Endodermal cell (in vitro differentiated cells): ENCODE measurements around the gene PACRG. TPM values are rescaled to one million over a fixed set of nuclear protein-coding genes. Genes with fewer than 3 reads are reported as not detected.
"Not testable (repeated sequence)": the region's sequence is repeated elsewhere in the genome, so short reads cannot be mapped to it uniquely, and the experiment has no call there.

ENCODE experiments used
- DNase-seq: peaks from one replicate; pipeline ENCODE4 v3.0.0-alpha.2; 2017
- H3K27ac ChIP-seq: 2 replicates; pipeline ENCODE4 v1.5.1; 2013; ENCODE audit warnings: mild to moderate bottlenecking, low read depth, low read length, moderate library complexity
- H3K27me3 ChIP-seq: 2 replicates; pipeline ENCODE4 v1.6.1; 2013; ENCODE audit warnings: mild to moderate bottlenecking, low read length, moderate library complexity; ENCODE audit not compliant: insufficient read depth, control insufficient read depth, poor library complexity, severe bottlenecking
- H3K36me3 ChIP-seq: 2 replicates; pipeline ENCODE4 v1.7.0; 2013; ENCODE audit warnings: mild to moderate bottlenecking, low read length, moderate library complexity; ENCODE audit not compliant: control insufficient read depth, insufficient read depth
- H3K4me1 ChIP-seq: one replicate; pipeline ENCODE4 v1.7.0; 2013; ENCODE audit warnings: low read length; ENCODE audit not compliant: control insufficient read depth, insufficient read depth
- H3K4me3 ChIP-seq: 2 replicates; pipeline ENCODE4 v1.5.1; 2013; ENCODE audit warnings: mild to moderate bottlenecking, low read length, moderate library complexity
- H3K9ac ChIP-seq: 2 replicates; pipeline ENCODE4 v1.6.1; 2013; ENCODE audit warnings: mild to moderate bottlenecking, low read length, moderate library complexity; ENCODE audit not compliant: poor library complexity, severe bottlenecking; ENCODE audit errors: extremely low read depth
- H3K9me3 ChIP-seq: 2 replicates; pipeline ENCODE4 v1.6.1; 2013; ENCODE audit warnings: mild to moderate bottlenecking, low read length, moderate library complexity; ENCODE audit not compliant: control insufficient read depth
- H3K27ac Mint-ChIP-seq: 2 replicates; pipeline ENCODE4 v1.8.0; 2020; ENCODE audit warnings: mixed read lengths
- H3K27me3 Mint-ChIP-seq: 2 replicates; pipeline ENCODE4 v1.8.0; 2021; ENCODE audit warnings: mild to moderate bottlenecking, mixed read lengths; ENCODE audit not compliant: insufficient read depth
- H3K36me3 Mint-ChIP-seq: 2 replicates; pipeline ENCODE4 v1.8.0; 2020; ENCODE audit warnings: low read depth, mixed read lengths
- H3K4me1 Mint-ChIP-seq: 2 replicates; pipeline ENCODE4 v1.8.0; 2020; ENCODE audit warnings: mixed read lengths
- H3K4me3 Mint-ChIP-seq: 2 replicates; pipeline ENCODE4 v1.8.0; 2020; ENCODE audit warnings: mild to moderate bottlenecking, moderate library complexity, mixed read lengths
- H3K9me3 Mint-ChIP-seq: 2 replicates; pipeline ENCODE4 v1.8.0; 2020; ENCODE audit warnings: mild to moderate bottlenecking, mixed read lengths
- WGBS, 2 experiments: methylation state at CpG; one replicate each; pipeline versions ENCODE4 v1.1.5 to v1.1.7; 2013; ENCODE audit warnings: missing lambda C conversion rate in 2 of 2, mixed read lengths in 1 of 2; ENCODE audit not compliant: insufficient coverage in 1 of 2, insufficient read length in 1 of 2; 5-methylcytosine and 5-hydroxymethylcytosine counted together
- total RNA-seq, 2 donors: library from RNA; stranded (reverse); fragmentation: NEBNext Ultra II Directional in 1 of 2; extraction: Animal tissue kit (Norgen Biotek cat#: 25700) in 1 of 2; gene quantifications; 2 replicates in 1 of 2; 3 replicates in 1 of 2; pipeline ENCODE4 v1.2.1, GENCODE V29; 2021
- TF ChIP-seq, protein P1 (sequence below): fragments of 200-600 bp; sonication (generic); conservative IDR thresholded peaks from 2 replicates; pipeline ENCODE4 v1.5.0; 2021; ENCODE audit warnings: antibody characterized with exemption, mild to moderate bottlenecking

The PACRG gene
- total RNA-seq, 2 donors from 2014 or later = 0.42 to 0.44 TPM

DNA sequence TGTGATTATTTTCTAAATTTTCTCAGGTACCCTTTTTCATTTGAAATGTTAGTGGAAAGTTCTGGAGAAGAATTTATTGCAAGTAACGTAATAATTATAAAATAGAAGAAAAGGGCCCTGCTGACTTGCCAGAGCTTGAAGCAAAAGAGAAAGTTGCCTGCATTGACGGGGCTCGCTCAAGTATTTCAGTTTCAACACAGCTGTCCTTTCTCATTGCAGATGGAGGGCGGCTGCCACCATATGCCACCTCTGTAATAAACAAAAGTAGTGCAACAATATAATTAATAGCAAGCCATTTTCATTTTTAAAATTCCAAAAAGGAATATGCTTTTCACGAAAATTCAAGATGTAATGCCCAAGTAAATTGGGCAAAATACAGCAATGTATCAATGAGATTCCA is 246.2 kb downstream of the PACRG start:
- Mint-ChIP-seq H3K27ac (no peak overlapping the region), H3K4me1 (peaks cover 5% of the 10 kb centered on the region), H3K9me3 (no peaks in the 10 kb centered on the region), H3K4me3 (no peak overlapping the region), H3K27me3 (no peaks in the 10 kb centered on the region), H3K36me3 (no peaks in the 10 kb centered on the region)
- Histone ChIP-seq H3K36me3 (no peaks in the 10 kb centered on the region), H3K27ac (no peak overlapping the region), H3K4me3 (no peak overlapping the region), H3K27me3 (no peaks in the 10 kb centered on the region), H3K4me1 (no peaks in the 10 kb centered on the region), H3K9me3 (no peaks in the 10 kb centered on the region), H3K9ac (no peak overlapping the region)
- DNase-seq = no peak
- TF ChIP-seq, protein P1, sequence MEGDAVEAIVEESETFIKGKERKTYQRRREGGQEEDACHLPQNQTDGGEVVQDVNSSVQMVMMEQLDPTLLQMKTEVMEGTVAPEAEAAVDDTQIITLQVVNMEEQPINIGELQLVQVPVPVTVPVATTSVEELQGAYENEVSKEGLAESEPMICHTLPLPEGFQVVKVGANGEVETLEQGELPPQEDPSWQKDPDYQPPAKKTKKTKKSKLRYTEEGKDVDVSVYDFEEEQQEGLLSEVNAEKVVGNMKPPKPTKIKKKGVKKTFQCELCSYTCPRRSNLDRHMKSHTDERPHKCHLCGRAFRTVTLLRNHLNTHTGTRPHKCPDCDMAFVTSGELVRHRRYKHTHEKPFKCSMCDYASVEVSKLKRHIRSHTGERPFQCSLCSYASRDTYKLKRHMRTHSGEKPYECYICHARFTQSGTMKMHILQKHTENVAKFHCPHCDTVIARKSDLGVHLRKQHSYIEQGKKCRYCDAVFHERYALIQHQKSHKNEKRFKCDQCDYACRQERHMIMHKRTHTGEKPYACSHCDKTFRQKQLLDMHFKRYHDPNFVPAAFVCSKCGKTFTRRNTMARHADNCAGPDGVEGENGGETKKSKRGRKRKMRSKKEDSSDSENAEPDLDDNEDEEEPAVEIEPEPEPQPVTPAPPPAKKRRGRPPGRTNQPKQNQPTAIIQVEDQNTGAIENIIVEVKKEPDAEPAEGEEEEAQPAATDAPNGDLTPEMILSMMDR = no peak
- WGBS, 2 experiments = 85 to 93% methylated on average over 2 to 5 of the region's 5 CpGs

DNA sequence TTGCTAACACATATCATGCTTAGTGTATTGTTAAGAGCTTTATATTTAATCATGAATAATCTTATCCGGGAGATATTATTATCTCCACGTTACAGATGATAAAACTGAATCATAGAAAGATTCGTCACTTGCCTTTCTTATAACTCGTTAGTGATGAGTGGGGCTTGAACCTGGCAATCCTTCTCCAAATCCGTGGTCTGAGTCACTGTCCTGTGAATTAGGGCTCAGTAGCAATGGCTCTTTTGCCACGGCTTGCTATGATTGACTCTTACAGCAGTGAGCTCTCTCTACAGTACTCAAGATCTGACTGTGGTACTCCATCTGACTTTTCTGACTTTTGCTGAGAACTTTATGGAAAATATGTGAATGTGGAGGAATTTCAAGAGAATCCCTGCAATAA is 246.9 kb downstream of the PACRG start:
- H3K4me3 Mint-ChIP-seq = no peak overlapping the region
- no peaks in the 10 kb centered on the region for H3K27me3 ChIP-seq
- H3K9ac ChIP-seq = no peak overlapping the region
- H3K27ac ChIP-seq = no peak overlapping the region
- H3K36me3 ChIP-seq = no peaks in the 10 kb centered on the region
- no peaks in the 10 kb centered on the region for H3K4me1 ChIP-seq
- H3K4me1 Mint-ChIP-seq = peaks cover 5% of the 10 kb centered on the region
- no peak for DNase-seq
- H3K27ac Mint-ChIP-seq = no peak overlapping the region
- no peaks in the 10 kb centered on the region for H3K27me3 Mint-ChIP-seq
- H3K36me3 Mint-ChIP-seq = no peaks in the 10 kb centered on the region
- no peaks in the 10 kb centered on the region for H3K9me3 Mint-ChIP-seq
- WGBS, 2 experiments = 92 to 98% methylated on average over 5 to 6 of the region's 6 CpGs
- no peak overlapping the region for H3K4me3 ChIP-seq
- TF ChIP-seq, protein P1 = no peak
- no peaks in the 10 kb centered on the region for H3K9me3 ChIP-seq

- Histone ChIP-seq H3K4me3 (no peak overlapping the region), H3K36me3 (no peaks in the 10 kb centered on the region), H3K9ac (no peak overlapping the region), H3K9me3 (no peaks in the 10 kb centered on the region), H3K27me3 (no peaks in the 10 kb centered on the region), H3K27ac (no peak overlapping the region), H3K4me1 (no peaks in the 10 kb centered on the region)
- Mint-ChIP-seq H3K4me3 (no peak overlapping the region), H3K4me1 (peaks cover 5% of the 10 kb centered on the region), H3K27ac (no peak overlapping the region), H3K27me3 (no peaks in the 10 kb centered on the region), H3K9me3 (no peaks in the 10 kb centered on the region), H3K36me3 (no peaks in the 10 kb centered on the region)
- TF ChIP-seq, protein P1 = no peak
- no peak for DNase-seq
- 92 to 100% methylated on average over 3 to 5 of the region's 5 CpGs for WGBS, 2 experiments
Observed at GRCh38 chr6:162976141-162976540, 248.4 kb downstream of the PACRG start.

- not testable (repeated sequence) for DNase-seq, H3K36me3 ChIP-seq, H3K27me3 Mint-ChIP-seq, H3K4me1 ChIP-seq, H3K36me3 Mint-ChIP-seq, H3K4me3 Mint-ChIP-seq, H3K9me3 ChIP-seq, H3K9ac ChIP-seq, H3K4me3 ChIP-seq, H3K27ac Mint-ChIP-seq, H3K4me1 Mint-ChIP-seq, H3K27ac ChIP-seq, H3K27me3 ChIP-seq
- H3K9me3 Mint-ChIP-seq = peaks cover 38% of the 10 kb centered on the region
- WGBS, 2 experiments = 81% methylated on average over 1 of the region's 1 CpG; no CpG with 5 or more reads in 1 of the 2 experiments
Observed at GRCh38 chr6:162983234-162983633, 255.5 kb downstream of the PACRG start.
